Measurements from ENCODE around the gene RTKN2.

RTKN2 gene

DNA sequence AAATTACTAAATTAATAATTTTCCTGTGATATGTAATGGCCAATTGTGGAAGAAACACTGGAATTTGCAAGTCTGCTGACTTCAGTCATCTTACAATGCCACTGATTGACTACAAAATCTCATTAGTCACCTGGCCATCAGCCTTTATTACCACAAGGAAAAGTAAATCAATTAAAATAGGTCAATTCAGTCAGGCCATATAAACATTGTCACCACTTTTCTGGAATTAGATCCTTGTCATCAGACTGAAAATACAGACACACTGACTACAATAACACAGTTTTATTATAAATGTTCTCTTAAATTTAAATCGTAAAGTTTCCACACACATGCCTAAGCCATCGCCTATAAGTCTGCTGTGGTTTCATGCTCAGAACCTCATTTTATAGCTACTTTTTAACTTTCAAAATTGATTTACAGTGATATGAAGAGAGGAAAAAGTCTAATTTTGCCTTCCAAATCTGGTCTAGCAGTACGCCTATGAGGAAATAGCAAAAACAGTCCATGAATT is 54.2 kb downstream of the RTKN2 start:
- no peaks in the 10 kb centered on the region for H3K9me3 Mint-ChIP-seq
- H3K4me3 Mint-ChIP-seq = no peak overlapping the region
- DNase-seq (ENCODE audit: low spot score in 2 of 2) (no peak), ATAC-seq (no peak)
- no peaks in the 10 kb centered on the region for H3K4me1 Mint-ChIP-seq
- H3K36me3 Mint-ChIP-seq = no peaks in the 10 kb centered on the region
- H3K27ac Mint-ChIP-seq = no peak overlapping the region

DNA sequence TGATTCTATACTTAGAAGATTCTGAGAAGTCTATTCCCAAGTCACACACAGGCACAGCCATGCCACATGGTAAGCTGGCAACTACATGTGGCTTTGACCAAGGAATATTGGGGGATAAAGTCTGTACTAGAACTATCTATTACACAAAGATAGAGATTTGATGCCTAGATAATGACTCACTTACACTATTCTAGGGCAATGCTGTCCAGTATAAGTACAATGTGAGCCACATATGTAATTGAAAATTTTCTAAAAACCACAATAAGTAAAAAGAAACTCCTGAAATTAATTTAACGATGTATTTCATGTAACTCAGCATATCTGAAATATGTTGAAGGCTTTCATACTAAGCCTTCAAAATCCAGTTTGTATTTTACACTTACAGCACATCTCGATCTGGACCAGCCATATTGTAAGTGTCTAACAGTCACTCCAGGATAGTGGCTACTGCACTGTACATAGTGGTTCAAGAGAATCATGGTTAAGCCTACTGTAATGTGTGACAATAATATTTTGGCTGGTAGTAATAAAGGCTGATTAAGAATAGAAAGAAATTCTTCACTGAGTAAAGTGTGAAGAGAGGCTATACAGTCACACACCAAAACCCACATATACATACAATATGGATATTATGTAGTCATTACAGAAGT is 62.8 kb downstream of the RTKN2 start:
- ATAC-seq = peak; percentile 88
- Mint-ChIP-seq H3K36me3 (peaks cover 7% of the 10 kb centered on the region), H3K4me1 (no peaks in the 10 kb centered on the region), H3K9me3 (no peaks in the 10 kb centered on the region), H3K27ac (no peak overlapping the region), H3K4me3 (no peak overlapping the region)
- no peak for DNase-seq (ENCODE audit: low spot score in 2 of 2)

DNA sequence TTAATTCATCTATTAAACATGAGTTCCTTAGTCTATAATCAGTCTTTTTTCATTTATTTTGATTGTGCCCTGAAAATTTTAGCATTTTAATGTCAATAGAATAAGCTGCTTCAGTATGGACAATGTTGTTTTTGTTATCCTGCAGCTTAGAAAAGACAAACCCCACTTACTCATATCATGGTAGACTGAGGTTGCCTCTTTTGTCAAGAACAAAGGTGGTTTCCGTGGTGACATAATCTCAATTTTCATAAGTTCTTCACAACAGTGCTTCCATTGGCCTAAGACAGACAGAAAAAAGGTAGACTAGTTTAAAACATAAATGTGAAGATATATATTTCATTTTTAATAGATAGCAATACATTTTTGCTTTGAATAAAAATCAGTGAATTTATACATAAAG is 69.1 kb downstream of the RTKN2 start:
- no peak overlapping the region for H3K27ac Mint-ChIP-seq

DNA sequence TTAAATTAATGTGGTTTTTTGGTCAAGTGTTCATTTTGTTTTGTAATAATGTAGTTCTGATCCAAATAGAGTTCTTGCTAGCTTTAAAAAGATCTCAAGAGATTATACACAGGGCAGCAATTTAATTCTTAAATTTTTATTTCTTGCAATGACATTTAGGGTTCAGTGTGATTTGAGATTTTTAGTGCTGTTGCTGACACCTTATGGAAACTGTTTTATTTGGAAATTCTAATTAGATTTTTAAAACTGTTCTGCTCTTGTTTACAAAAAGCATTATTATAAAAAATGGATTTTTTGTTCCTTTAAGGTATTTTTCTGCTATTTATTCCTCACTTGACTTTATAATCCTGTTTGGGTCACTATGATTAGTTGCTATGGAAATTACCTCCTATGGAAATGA is 72.1 kb downstream of the RTKN2 start:
- Mint-ChIP-seq H3K9me3 (no peaks in the 10 kb centered on the region), H3K36me3 (peaks cover 14% of the 10 kb centered on the region), H3K4me1 (peaks cover 7% of the 10 kb centered on the region), H3K4me3 (no peak overlapping the region), H3K27ac (no peak overlapping the region)
- DNase-seq (ENCODE audit: low spot score in 2 of 2) = no peak
- ATAC-seq = no peak

More for the DNA sequence above, 69.1 kb downstream of the RTKN2 start:
- DNase-seq (ENCODE audit: low spot score in 2 of 2) (no peak), ATAC-seq (peak; percentile 96)
- peaks cover 7% of the 10 kb centered on the region for H3K4me1 Mint-ChIP-seq
- peaks cover 21% of the 10 kb centered on the region for H3K36me3 Mint-ChIP-seq
- no peak overlapping the region for H3K4me3 Mint-ChIP-seq
- no peaks in the 10 kb centered on the region for H3K9me3 Mint-ChIP-seq

DNA sequence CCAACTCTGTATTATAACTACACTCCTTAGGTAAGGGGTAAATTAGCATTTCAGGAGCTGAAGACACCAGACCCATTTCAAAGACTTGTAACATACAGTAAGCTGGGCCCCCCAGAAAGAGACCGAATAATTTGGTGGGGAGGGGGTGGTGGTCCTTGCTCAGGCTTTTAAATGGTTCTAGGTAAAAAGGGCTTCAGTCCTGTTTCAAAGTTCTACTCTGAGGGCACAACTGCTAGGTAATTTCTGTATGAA is 73.0 kb downstream of the RTKN2 start:
- Mint-ChIP-seq H3K9me3 (no peaks in the 10 kb centered on the region), H3K4me1 (peaks cover 7% of the 10 kb centered on the region), H3K27ac (peak overlapping the region; percentile 18), H3K4me3 (no peak overlapping the region), H3K36me3 (peaks cover 14% of the 10 kb centered on the region)
- ATAC-seq (no peak), DNase-seq (ENCODE audit: low spot score in 2 of 2) (no peak)

DNA sequence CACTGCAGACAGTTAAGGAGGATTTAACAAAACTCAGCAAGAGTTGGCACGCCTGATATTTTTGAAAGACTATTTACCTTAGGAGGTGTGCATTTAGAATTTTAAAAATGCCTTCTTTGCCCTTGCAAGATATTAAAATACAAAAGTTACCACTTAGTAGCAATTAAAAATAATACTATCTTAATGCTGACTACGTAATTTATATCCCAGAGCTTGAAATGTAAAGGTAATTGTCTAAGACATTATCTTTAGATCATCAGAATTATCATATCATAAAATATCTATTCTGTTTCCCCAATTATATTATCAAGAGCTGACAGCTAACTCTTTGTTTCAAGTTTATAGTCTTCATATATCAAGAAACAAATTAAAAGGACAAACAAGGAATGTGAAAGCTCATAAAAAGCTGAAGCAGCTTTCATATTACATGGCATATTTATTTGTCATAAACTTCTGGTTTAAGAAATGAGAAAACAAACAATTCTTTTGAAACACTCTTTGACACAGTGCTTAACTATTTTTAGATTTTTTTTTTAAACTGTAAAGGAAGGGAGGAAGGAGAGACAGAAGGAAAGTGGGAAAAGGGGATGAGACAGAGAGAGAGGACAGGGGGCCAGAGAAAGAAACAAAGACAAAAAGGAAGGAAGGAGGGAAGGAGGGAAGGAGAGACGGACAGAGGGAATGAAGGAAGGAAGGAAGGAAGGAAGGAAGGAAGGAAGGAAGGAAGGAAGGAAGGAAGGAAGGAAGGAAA is 73.5 kb downstream of the RTKN2 start:
- H3K4me1 Mint-ChIP-seq = peaks cover 7% of the 10 kb centered on the region
- no peaks in the 10 kb centered on the region for H3K9me3 Mint-ChIP-seq
- H3K36me3 Mint-ChIP-seq = peaks cover 14% of the 10 kb centered on the region
- peak overlapping the region; percentile 18 for H3K27ac Mint-ChIP-seq
- no peak overlapping the region for H3K4me3 Mint-ChIP-seq
- DNase-seq (ENCODE audit: low spot score in 2 of 2) (no peak), ATAC-seq (no peak)

DNA sequence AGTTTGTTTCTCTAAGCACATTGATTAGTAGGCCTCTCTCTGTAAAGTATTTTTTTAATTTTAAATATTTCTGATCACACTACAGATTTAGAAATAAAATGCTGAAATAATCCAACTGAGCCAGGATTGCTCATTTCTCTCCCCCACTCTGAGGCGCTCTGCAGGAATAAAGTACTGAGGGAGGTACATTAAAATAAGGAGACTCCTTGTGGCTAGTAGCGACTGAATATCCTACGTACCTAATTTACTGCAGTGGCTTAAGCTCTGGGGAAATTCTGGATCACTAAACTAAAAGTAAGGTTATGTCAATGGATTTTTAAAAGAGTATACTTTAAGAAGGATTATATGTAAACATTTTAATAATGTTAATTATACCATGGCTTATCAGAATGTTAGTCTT is 75.2 kb downstream of the RTKN2 start:
- Mint-ChIP-seq H3K4me1 (peaks cover 9% of the 10 kb centered on the region), H3K9me3 (no peaks in the 10 kb centered on the region), H3K36me3 (peaks cover 7% of the 10 kb centered on the region), H3K27ac (no peak overlapping the region), H3K4me3 (no peak overlapping the region)
- ATAC-seq (no peak), DNase-seq (ENCODE audit: low spot score in 2 of 2) (no peak)

DNA sequence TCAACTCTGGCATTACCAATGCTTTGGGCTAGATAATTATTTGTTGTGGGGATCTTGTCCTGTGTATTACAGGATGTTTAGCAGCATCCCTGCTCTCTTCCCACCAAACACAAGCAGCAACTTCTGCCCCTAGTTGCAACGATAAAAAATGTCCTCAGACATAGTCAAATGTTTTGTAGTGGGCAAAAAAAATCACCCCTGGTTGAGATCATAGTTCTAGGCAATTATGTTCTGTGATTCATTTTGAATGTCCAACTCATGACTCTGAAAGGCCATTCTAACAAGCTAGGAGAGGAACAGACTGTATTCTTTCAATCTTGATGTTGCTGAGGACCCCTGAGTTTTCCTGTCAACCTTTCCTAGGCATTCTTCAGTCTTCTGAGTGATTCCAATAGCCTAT is 79.5 kb downstream of the RTKN2 start:
- Mint-ChIP-seq H3K9me3 (no peaks in the 10 kb centered on the region), H3K36me3 (peaks cover 4% of the 10 kb centered on the region), H3K27ac (no peak overlapping the region), H3K4me3 (no peak overlapping the region), H3K4me1 (peaks cover 37% of the 10 kb centered on the region)
- DNase-seq (ENCODE audit: low spot score in 2 of 2) = no peak
- ATAC-seq = no peak

DNA sequence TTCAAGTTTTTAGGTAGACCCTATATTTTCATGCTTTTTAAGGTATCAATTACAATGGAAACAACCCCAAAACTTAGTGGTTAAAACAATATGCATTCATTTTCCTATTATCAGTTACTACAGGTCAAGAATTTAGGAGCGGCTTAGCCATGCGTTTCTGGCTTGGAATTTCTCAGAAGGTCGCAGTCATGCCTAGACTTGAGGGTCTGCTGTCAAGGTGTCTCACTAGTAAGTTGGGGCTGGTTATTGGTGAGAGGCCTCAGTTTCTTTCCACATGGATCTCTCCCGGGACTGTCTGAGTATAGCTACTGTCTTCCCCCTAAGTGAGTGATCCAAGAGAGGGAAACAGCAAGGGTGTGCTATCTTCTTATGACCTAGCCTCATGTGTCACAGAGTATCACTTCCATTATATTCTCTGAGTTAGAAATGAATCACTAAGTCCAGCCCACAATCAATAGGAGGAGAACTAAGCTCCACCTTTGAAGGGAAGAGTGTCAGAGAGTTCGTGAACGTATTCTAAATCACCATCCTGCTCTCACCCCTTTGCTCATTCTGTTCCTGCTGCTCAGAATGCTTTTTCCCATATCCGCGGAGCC is 80.5 kb downstream of the RTKN2 start:
- Mint-ChIP-seq H3K9me3 (no peaks in the 10 kb centered on the region), H3K36me3 (peaks cover 6% of the 10 kb centered on the region), H3K4me1 (peaks cover 44% of the 10 kb centered on the region), H3K4me3 (peak overlapping the region; percentile 13), H3K27ac (no peak overlapping the region)
- DNase-seq (ENCODE audit: low spot score in 2 of 2) (no peak), ATAC-seq (peak; percentile 78)

DNA sequence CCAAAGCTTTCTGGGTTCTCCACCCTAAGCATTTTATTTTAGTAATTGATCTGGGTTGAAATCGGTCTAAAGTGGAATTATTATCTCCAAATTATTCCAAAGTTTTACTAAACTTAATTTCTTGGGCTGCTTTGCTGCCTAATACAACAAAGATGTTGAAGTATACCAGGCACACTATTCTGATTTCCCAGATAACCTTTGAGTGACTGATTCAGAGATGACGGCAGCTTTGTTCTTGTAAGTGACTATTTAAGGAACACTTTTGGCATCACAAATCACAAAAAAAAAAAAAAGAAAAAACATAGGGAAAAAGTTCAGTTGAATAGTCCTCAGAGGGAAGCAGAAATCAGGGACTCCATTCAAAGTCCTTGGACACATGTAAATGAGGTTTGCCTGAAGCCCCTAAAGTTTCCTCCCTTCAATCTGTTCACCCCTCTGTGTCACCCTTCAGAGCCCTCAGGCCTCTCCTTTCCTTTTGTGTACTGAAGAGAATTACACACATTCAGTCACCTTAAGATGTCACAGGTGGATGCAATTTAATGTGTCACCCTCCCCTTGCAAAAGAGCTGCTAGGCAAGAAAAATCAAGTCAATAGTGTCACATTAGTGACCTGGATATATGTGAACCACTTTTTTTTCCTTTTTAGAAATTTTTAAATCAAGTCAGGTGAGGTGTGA is 81.5 kb downstream of the RTKN2 start:
- H3K36me3 Mint-ChIP-seq = peaks cover 6% of the 10 kb centered on the region
- peaks cover 51% of the 10 kb centered on the region for H3K4me1 Mint-ChIP-seq
- H3K9me3 Mint-ChIP-seq = no peaks in the 10 kb centered on the region
- no peak for DNase-seq (ENCODE audit: low spot score in 2 of 2)
- no peak for ATAC-seq
- no peak overlapping the region for H3K27ac Mint-ChIP-seq
- no peak overlapping the region for H3K4me3 Mint-ChIP-seq

DNA sequence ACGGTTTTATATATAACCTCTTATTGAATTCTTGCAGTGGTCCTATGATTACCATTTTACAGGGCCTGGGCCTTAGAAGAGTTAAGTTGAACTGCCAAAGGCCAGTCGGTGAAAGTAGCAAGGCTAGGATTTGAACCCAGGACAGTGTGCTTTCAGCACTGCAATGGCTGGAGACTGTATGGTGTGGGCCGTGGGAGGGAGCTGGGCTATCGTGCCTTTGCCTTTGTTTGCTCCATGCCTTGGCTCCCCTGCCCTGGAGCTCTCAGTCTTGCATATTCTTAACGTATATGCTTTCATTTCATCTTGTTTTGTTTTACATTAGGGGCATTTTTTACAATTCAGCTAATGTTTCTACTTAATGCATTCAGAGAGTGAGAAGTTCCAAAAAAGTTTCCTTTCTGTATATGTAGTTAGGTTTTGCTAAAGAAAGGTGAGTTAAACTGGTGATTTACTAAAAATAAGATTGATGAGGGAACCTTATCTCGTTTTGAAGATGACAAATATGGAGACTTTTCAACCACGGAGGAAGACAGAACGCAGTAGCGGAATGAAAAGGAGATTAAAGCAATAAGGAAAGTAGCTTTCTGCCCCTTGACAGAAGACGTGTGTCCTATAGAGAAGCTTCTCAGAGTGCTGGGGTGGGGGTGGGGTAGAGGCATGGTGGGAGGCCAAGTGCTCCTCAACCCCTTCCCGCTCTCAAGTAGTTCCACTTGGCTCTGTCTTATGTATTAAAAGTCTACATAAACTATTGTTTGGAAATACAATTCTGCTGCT is 82.5 kb downstream of the RTKN2 start:
- Mint-ChIP-seq H3K27ac (peak overlapping the region; percentile 92), H3K9me3 (peaks cover 1% of the 10 kb centered on the region), H3K4me1 (peaks cover 61% of the 10 kb centered on the region), H3K36me3 (peaks cover 6% of the 10 kb centered on the region), H3K4me3 (peak overlapping the region; percentile 55)
- peak in 1 of 2 donors; percentile 63 for DNase-seq (ENCODE audit: low spot score in 2 of 2)
- ATAC-seq = peak; percentile 64

DNA sequence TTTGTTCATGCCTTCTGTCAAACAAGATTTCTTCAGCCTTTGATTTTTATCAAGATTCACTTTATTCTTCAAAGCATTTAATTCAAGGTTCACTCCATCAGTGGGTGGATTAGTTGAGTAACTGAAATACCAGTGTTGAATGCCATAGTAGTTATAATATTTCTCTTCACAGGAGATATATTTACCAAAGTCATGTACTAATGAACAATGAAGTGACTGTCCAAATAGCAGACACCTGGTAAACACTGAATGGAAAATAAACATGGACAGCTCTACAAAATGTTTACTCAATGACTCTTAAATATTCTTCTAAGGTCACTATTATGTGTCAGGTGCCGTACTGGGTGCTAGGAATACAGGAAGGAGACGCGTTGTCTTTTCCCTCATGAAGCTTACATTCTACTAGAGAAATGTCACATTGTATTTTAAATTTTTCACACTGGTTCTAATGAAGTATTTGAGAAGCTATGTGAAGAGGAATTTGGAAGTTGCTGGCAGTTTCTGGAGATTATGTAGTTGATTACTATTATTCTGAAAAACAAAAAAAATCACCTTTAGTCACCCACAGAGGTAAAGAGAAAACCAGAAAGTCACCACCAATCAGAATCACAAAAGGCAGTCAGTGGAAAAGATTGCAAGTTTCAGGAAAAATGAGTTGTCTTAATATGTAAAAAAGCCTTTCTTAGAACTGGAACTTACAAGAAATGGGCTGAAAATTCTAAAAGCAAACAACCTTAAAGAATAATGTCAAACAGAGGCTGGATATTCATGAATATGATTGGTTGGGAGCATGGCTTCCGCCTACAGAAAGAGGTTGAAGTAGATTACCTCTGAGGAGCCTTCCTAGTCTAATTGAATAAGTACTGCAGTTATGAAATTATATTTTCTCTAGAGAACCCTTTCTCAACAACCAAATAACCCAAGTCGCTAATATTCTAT is 84.5 kb downstream of the RTKN2 start:
- Mint-ChIP-seq H3K4me3 (peak overlapping the region; percentile 31), H3K36me3 (peaks cover 6% of the 10 kb centered on the region), H3K4me1 (peaks cover 65% of the 10 kb centered on the region), H3K27ac (peak overlapping the region; percentile 92), H3K9me3 (peaks cover 4% of the 10 kb centered on the region)
- DNase-seq (ENCODE audit: low spot score in 2 of 2) = no peak
- peak; percentile 3 for ATAC-seq

DNA sequence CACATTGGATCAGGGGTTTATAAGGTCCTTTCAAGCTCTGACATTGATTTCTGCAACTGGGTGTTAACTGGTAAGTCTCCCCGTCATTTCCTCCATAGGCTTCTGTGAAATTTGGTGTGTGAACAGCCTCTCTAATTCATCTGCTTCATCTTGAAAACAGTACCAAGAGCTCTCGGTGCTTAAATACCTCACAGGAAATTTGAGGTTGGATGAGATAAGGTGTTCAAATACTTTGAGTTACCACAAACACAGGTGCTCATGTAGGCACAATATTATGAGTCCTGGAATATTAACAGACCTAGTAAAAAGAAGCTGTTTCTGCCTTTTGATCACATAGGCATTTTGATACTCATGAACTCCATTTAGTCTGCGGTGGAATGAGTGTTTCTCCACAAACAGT is 85.2 kb downstream of the RTKN2 start:
- H3K4me1 Mint-ChIP-seq = peaks cover 62% of the 10 kb centered on the region
- peak overlapping the region; percentile 92 for H3K27ac Mint-ChIP-seq
- DNase-seq (ENCODE audit: low spot score in 2 of 2) = peak in 1 of 2 donors; percentile 64
- H3K36me3 Mint-ChIP-seq = peaks cover 6% of the 10 kb centered on the region
- peak overlapping the region; percentile 31 for H3K4me3 Mint-ChIP-seq
- peak; percentile 78 for ATAC-seq
- H3K9me3 Mint-ChIP-seq = peaks cover 4% of the 10 kb centered on the region

DNA sequence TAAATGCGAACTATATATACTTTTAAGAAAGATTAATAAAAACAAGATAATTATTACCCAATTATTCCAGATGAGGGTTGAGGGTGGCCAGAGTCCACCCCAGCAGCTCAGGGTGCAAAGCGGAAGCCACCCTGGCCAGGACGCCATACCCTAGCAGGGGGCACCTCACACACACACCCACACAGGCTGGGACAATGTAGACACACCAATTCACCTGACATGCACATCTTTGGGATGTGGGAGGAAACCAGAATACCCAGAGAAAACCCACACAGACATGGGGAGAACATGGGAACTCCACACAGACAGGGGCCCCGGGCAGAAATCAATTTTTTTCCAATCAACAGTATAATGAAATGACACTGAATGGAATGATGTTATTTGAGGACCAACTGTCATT is 86.0 kb downstream of the RTKN2 start:
- no peak for DNase-seq (ENCODE audit: low spot score in 2 of 2)

More for the DNA sequence above, 86.0 kb downstream of the RTKN2 start:
- H3K9me3 Mint-ChIP-seq = peaks cover 4% of the 10 kb centered on the region
- peaks cover 6% of the 10 kb centered on the region for H3K36me3 Mint-ChIP-seq
- H3K4me3 Mint-ChIP-seq = no peak overlapping the region
- peak overlapping the region; percentile 39 for H3K27ac Mint-ChIP-seq
- H3K4me1 Mint-ChIP-seq = peaks cover 54% of the 10 kb centered on the region
- no peak for ATAC-seq

All from stimulated activated effector memory CD8-positive, alpha-beta T cell treated with anti-CD3 and anti-CD28 coated beads, Interleukin-12 subunit alpha, Interleukin-12 subunit beta, amount 100 ng/mL, for 72 hours (primary cell).